H9 (cell line): ENCODE data around the gene NPFFR2. TPM values are rescaled to one million over a fixed set of nuclear protein-coding genes. Genes with fewer than 3 reads are reported as not detected.

Experiments
- DNase-seq: peaks from one replicate; pipeline ENCODE4 v3.0.0-alpha.2; 2017
- H2AFZ ChIP-seq: one replicate; pipeline ENCODE4 v1.6.1; 2013; ENCODE audit warnings: mild to moderate bottlenecking, low read length, control low read depth, moderate library complexity
- H2AK5ac ChIP-seq: 2 replicates; pipeline ENCODE4 v1.6.1; 2013; ENCODE audit warnings: low read length, control low read depth, mixed read lengths; ENCODE audit not compliant: insufficient read length
- H2BK120ac ChIP-seq: one replicate; pipeline ENCODE4 v1.6.1; 2013; ENCODE audit warnings: low read depth, mild to moderate bottlenecking, low read length, control low read depth, inconsistent platforms; ENCODE audit not compliant: poor library complexity, severe bottlenecking
- H2BK12ac ChIP-seq: 2 replicates; pipeline ENCODE4 v1.6.1; 2013; ENCODE audit warnings: low read length, control low read depth, mixed read lengths, low read depth; ENCODE audit not compliant: insufficient read length
- H2BK15ac ChIP-seq: 2 replicates; pipeline ENCODE4 v1.6.1; 2013; ENCODE audit warnings: low read depth, low read length, control low read depth
- H2BK20ac ChIP-seq: one replicate; pipeline ENCODE4 v1.6.1; 2013; ENCODE audit warnings: low read depth, mild to moderate bottlenecking, low read length, control low read depth, inconsistent platforms; ENCODE audit not compliant: poor library complexity, severe bottlenecking
- H2BK5ac ChIP-seq: 2 replicates; pipeline ENCODE4 v1.6.1; 2013; ENCODE audit warnings: low read length, control low read depth, mixed read lengths; ENCODE audit not compliant: insufficient read length
- H3K14ac ChIP-seq: 2 replicates; pipeline ENCODE4 v1.6.1; 2013; ENCODE audit warnings: low read length, control low read depth; ENCODE audit not compliant: insufficient read depth
- H3K18ac ChIP-seq: 2 replicates; pipeline ENCODE4 v1.6.1; 2013; ENCODE audit warnings: low read depth, mild to moderate bottlenecking, mixed read lengths, low read length, control low read depth; ENCODE audit not compliant: insufficient read length
- H3K23ac ChIP-seq: 2 replicates; pipeline ENCODE4 v1.6.1; 2013; ENCODE audit warnings: low read length, control low read depth, mixed read lengths, low read depth; ENCODE audit not compliant: insufficient read length
- H3K23me2 ChIP-seq: 2 replicates; pipeline ENCODE4 v1.6.1; 2013; ENCODE audit warnings: low read depth, mild to moderate bottlenecking, mixed read lengths, low read length, control low read depth; ENCODE audit not compliant: insufficient read length, poor library complexity, severe bottlenecking
- H3K27ac ChIP-seq: 2 replicates; pipeline ENCODE4 v1.5.1; 2013; ENCODE audit warnings: low read length, control low read depth, mixed read lengths, low read depth; ENCODE audit not compliant: insufficient read length
- H3K27me3 ChIP-seq: 2 replicates; pipeline ENCODE4 v1.6.1; 2013; ENCODE audit warnings: low read length, control low read depth, inconsistent platforms; ENCODE audit not compliant: insufficient read depth
- H3K4ac ChIP-seq: 2 replicates; pipeline ENCODE4 v1.6.1; 2013; ENCODE audit warnings: low read depth, mild to moderate bottlenecking, control low read depth, inconsistent platforms, low read length, moderate library complexity
- H3K4me1 ChIP-seq: 2 replicates; pipeline ENCODE4 v1.6.1; 2013; ENCODE audit warnings: low read length, control low read depth, inconsistent platforms; ENCODE audit not compliant: insufficient read depth
- H3K4me2 ChIP-seq: 2 replicates; pipeline ENCODE4 v1.6.1; 2013; ENCODE audit warnings: low read length, control low read depth, mixed read lengths; ENCODE audit not compliant: insufficient read length, insufficient read depth
- H3K56ac ChIP-seq: 2 replicates; pipeline ENCODE4 v1.6.1; 2013; ENCODE audit warnings: low read depth, mild to moderate bottlenecking, mixed read lengths, low read length, control low read depth; ENCODE audit not compliant: insufficient read length
- H3K79me1 ChIP-seq: 2 replicates; pipeline ENCODE4 v1.6.1; 2013; ENCODE audit warnings: low read depth, mild to moderate bottlenecking, moderate library complexity, low read length, control low read depth, inconsistent platforms; ENCODE audit not compliant: insufficient read depth, poor library complexity, severe bottlenecking
- H3K79me2 ChIP-seq: 2 replicates; pipeline ENCODE4 v1.6.1; 2013; ENCODE audit warnings: low read length, control low read depth, inconsistent platforms; ENCODE audit not compliant: insufficient read depth
- H3K9ac ChIP-seq: 2 replicates; pipeline ENCODE4 v1.6.1; 2013; ENCODE audit warnings: low read length, control low read depth, mixed read lengths; ENCODE audit not compliant: insufficient read length; ENCODE audit errors: extremely low read depth
- H3K9me3 ChIP-seq: one replicate; pipeline ENCODE4 v1.6.1; 2013; ENCODE audit warnings: low read depth, low read length, inconsistent platforms; ENCODE audit not compliant: control insufficient read depth
- H3T11ph ChIP-seq: one replicate; pipeline ENCODE4 v1.6.1; 2013; ENCODE audit warnings: mild to moderate bottlenecking, low read length, control low read depth, inconsistent platforms
- H4K20me1 ChIP-seq: one replicate; pipeline ENCODE4 v1.6.1; 2013; ENCODE audit not compliant: control insufficient read depth, insufficient read length, insufficient read depth
- H4K5ac ChIP-seq: 2 replicates; pipeline ENCODE4 v1.6.1; 2013; ENCODE audit warnings: low read depth, mild to moderate bottlenecking, mixed read lengths, low read length, control low read depth; ENCODE audit not compliant: insufficient read length
- H4K8ac ChIP-seq: replicated peaks from 2 replicates; pipeline ENCODE4 v1.6.1; 2013; ENCODE audit warnings: low read length, control low read depth, mixed read lengths, low read depth; ENCODE audit not compliant: insufficient read length
- H4K91ac ChIP-seq: 2 replicates; pipeline ENCODE4 v1.6.1; 2013; ENCODE audit warnings: low read depth, mild to moderate bottlenecking, moderate library complexity, mixed read lengths, low read length, control low read depth; ENCODE audit not compliant: insufficient read length
- H3K27ac Mint-ChIP-seq, 3 experiments: 2 replicates in 2 of 3; 3 replicates in 1 of 3; pipeline ENCODE4 v1.8.0; 2020 to 2021; ENCODE audit warnings: mixed read lengths in 3 of 3, mild to moderate bottlenecking in 1 of 3, moderate library complexity in 1 of 3
- H3K27me3 Mint-ChIP-seq: 2 replicates; pipeline ENCODE4 v1.8.0; 2021; ENCODE audit warnings: low read depth, mild to moderate bottlenecking, moderate library complexity, mixed read lengths
- H3K36me3 Mint-ChIP-seq, 3 experiments: 2 replicates in 2 of 3; 3 replicates in 1 of 3; pipeline ENCODE4 v1.8.0; 2020 to 2021; ENCODE audit warnings: low read depth in 3 of 3, mixed read lengths in 3 of 3; ENCODE audit not compliant: insufficient read depth in 1 of 3
- H3K4me1 Mint-ChIP-seq, 2 experiments: 2 replicates each; pipeline ENCODE4 v1.8.0; 2020; ENCODE audit warnings: mixed read lengths in 2 of 2
- H3K4me3 Mint-ChIP-seq, 2 experiments: 2 replicates in 1 of 2; 3 replicates in 1 of 2; pipeline ENCODE4 v1.8.0; 2020 to 2021; ENCODE audit warnings: mild to moderate bottlenecking in 2 of 2, mixed read lengths in 2 of 2, moderate library complexity in 1 of 2
- H3K9me3 Mint-ChIP-seq, 2 experiments: 2 replicates in 1 of 2; 3 replicates in 1 of 2; pipeline ENCODE4 v1.8.0; 2020; ENCODE audit warnings: mild to moderate bottlenecking in 2 of 2, mixed read lengths in 2 of 2, moderate library complexity in 1 of 2
- CTCF ChIP-seq: fragments of 200-600 bp; sonication (generic); conservative IDR thresholded peaks from 3 replicates; pipeline ENCODE4 v1.8.0; 2021; ENCODE audit warnings: antibody characterized with exemption, mild to moderate bottlenecking
- WGBS: extraction: QIAGEN DNeasy Blood & Tissue Kit; methylation state at CpG from one replicate; pipeline ENCODE4 v1.1.7; 2013; ENCODE audit warnings: missing lambda C conversion rate, low lambda C conversion rate, mixed read lengths; ENCODE audit not compliant: insufficient read length; ENCODE audit errors: extremely low coverage; 5-methylcytosine and 5-hydroxymethylcytosine counted together
- total RNA-seq: library from RNA; stranded (reverse); gene quantifications from 2 replicates; pipeline ENCODE4 v1.2.1, GENCODE V29; 2021

Gene NPFFR2
- total RNA-seq, 1 experiment from 2014 or later: 7.3 TPM

- no CpG with 5 or more reads among the region's 3 CpGs for WGBS
- Histone ChIP-seq H3K23me2 (no peaks in the 10 kb centered on the region), H3T11ph (no peak overlapping the region), H3K9ac (no peak overlapping the region), H4K5ac (no peak overlapping the region), H2BK20ac (no peak overlapping the region), H2BK15ac (no peak overlapping the region), H3K27me3 (no peaks in the 10 kb centered on the region), H4K20me1 (no peaks in the 10 kb centered on the region), H3K79me1 (no peaks in the 10 kb centered on the region), H2AK5ac (no peak overlapping the region), H3K9me3 (no peaks in the 10 kb centered on the region), H3K23ac (no peak overlapping the region), H3K27ac (no peak overlapping the region), H3K56ac (no peak overlapping the region), H2BK120ac (no peak overlapping the region), H3K4me2 (no peak overlapping the region), H2BK12ac (no peak overlapping the region), H3K4me1 (no peaks in the 10 kb centered on the region), H4K91ac (no peak overlapping the region), H2AFZ (no peak overlapping the region), H4K8ac (no peak overlapping the region), H3K18ac (no peak overlapping the region), H3K4ac (no peak overlapping the region), H3K14ac (no peak overlapping the region), H3K79me2 (no peaks in the 10 kb centered on the region; the same call in 1 of the 2 replicates), H2BK5ac (no peak overlapping the region)
- no peaks in the 10 kb centered on the region for H3K9me3 Mint-ChIP-seq
- no peak for DNase-seq
- no peaks in the 10 kb centered on the region for H3K36me3 Mint-ChIP-seq
- TF ChIP-seq CTCF: no peak
- no peaks in the 10 kb centered on the region for H3K27me3 Mint-ChIP-seq
- H3K4me3 Mint-ChIP-seq: no peak overlapping the region
- 0 out of 7 replicates have a peak overlapping the region, but pooled peaks of 1 of the 3 experiments have one; percentile 3 for H3K27ac Mint-ChIP-seq
- H3K4me1 Mint-ChIP-seq: peaks cover 0 to 10% of the 10 kb centered on the region in 2 experiments; a peak in 2 of 4 replicates
Observed at GRCh38 chr4:72112514-72113156, 80.8 kb downstream of the NPFFR2 start.
